Measurements from ENCODE around the gene GOT2. TPM values are rescaled to one million over a fixed set of nuclear protein-coding genes. Genes with fewer than 3 reads are reported as not detected.

The GOT2 gene
- total RNA-seq, 1 donor from 2014 or later = 141 TPM

DNA sequence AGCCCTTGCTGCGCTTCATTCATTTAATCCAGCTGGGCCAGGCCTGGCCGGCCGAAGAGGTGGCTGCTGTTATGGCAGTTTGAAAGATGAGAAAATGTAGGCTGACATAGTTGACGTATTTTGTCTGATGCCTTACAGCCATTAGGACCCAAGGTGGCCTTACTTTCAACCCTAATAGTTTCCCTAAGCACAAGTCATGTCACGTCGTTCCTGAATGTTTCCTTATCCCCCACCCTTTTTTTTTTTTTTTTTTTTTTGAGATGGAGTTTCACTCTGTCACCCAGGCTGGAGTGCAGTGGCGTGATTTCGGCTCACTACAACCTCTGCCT is 307 bp upstream of the GOT2 start:
- no peak for DNase-seq
- Mint-ChIP-seq H3K9me3 (no peaks in the 10 kb centered on the region), H3K4me1 (peaks cover 16% of the 10 kb centered on the region), H3K27me3 (peaks cover 3% of the 10 kb centered on the region), H3K27ac (peak overlapping the region; percentile 98), H3K4me3 (peak overlapping the region; percentile 93), H3K36me3 (ENCODE audit: low read depth) (peaks cover 10% of the 10 kb centered on the region)
- intact Hi-C loops (cut with micrococcal nuclease) = loop anchor here (1.0 to 10.0 kb wide), 5 partner anchors 22 to 1430 kb away; partner anchors contain the start of genes CFAP20 and SLC38A7

DNA sequence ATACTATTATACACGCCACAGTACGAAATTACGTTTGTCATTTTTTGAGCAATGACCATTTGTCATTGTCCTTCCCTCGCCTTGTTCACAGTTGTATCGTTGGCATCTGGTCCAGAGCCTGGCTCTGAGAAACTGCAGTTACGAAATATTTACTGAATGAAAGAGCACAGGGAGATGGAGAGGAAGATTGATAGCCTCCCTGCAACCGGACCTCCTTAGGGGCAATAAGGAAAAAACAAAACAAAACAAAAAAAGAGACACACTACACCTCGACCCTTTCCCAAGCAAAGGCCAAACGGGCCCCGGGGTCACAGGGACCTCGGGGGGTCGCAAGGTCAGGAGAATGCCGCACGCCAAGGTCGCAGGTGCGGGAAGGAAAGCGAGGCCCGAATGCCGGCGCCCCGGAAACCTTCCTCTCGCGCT is 857 bp downstream of the GOT2 start:
- Mint-ChIP-seq H3K36me3 (ENCODE audit: low read depth) (peaks cover 10% of the 10 kb centered on the region), H3K27me3 (peaks cover 2% of the 10 kb centered on the region), H3K27ac (peak overlapping the region; percentile 92), H3K4me3 (peak overlapping the region; percentile 93), H3K9me3 (no peaks in the 10 kb centered on the region), H3K4me1 (peaks cover 19% of the 10 kb centered on the region)
- intact Hi-C loops (cut with micrococcal nuclease) = loop anchor here (1.0 to 10.0 kb wide), 4 partner anchors 234 to 1428 kb away; partner anchors contain the start of gene CFAP20
- no peak for DNase-seq

DNA sequence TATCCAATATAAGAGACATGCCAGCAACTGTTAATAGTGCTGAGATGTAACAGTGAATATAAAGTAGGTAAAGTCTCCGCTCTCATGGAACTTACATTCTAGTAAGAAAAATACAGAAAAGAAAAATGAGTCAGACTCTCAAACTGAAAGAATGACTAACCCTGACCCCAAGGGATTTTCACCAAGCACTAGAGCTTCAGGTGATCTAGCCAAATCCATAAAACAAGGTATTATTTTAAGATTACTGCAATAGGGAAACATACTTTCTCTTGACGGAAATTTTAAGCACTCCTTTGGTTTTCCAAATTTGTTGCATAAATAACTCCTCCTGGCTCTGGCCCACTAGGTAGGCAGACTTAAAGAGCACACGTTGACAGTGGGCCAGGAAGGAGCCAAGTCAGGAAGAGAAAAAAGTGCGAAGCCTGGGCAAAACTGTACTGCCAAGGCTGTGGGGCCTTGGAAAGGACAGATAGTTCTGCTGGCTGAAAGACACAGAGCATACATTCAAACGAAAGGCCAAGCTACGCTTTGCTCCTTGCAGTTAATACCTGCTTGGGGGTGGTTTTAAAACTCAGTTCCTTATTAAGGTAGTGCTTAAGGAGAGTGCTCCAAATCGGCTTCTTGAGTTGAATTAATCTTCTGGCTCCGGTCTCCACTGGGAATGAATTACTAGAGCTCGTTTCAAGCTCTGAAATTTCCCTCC is 1.4 kb downstream of the GOT2 start:
- Mint-ChIP-seq H3K36me3 (ENCODE audit: low read depth) (peaks cover 11% of the 10 kb centered on the region), H3K9me3 (no peaks in the 10 kb centered on the region), H3K4me3 (peak overlapping the region; percentile 93), H3K4me1 (peaks cover 19% of the 10 kb centered on the region), H3K27ac (peak overlapping the region; percentile 92), H3K27me3 (no peaks in the 10 kb centered on the region)
- intact Hi-C loops (cut with micrococcal nuclease) = loop anchor here (1.0 to 10.0 kb wide), 5 partner anchors 233 to 1428 kb away; partner anchors contain the start of genes CFAP20 and GINS3
- peak; percentile 58 for DNase-seq

DNA sequence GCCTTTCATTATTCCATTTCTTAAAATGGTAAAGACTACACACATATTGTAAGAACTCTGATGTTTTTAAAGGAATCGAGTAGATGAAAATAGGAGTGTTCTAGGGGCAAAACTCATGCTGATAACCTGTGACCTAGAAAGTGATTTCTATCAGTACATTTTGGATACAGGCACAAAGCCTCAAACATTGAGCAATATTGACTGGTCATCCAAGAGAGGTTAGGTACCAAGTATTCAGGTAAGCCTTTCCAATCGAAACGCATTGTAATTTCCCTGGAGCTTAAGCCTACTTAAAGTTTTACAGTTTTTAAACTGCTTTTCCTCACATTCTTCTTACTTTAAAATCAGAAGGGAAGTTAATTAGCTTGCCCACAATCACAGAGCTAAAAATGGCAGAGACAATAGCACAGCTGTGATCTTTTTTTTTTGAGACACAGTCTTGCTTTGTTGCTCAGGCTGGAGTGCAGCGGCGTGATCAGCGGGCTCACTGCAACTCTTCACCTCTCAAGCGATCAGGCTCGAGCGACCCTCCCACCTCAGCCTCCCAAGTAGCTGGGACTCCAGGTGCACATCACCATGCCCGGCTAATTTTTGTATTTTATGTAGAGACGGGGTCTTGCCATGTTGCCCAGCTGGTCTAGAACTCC is 3.3 kb downstream of the GOT2 start:
- Mint-ChIP-seq H3K27ac (no peak overlapping the region), H3K27me3 (no peaks in the 10 kb centered on the region), H3K4me1 (peaks cover 20% of the 10 kb centered on the region), H3K36me3 (ENCODE audit: low read depth) (peaks cover 11% of the 10 kb centered on the region), H3K4me3 (no peak overlapping the region), H3K9me3 (no peaks in the 10 kb centered on the region)
- intact Hi-C loops (cut with micrococcal nuclease) = loop anchor here (10.0 kb wide), 2 partner anchors 606 to 1426 kb away; partner anchors contain the start of gene CFAP20
- no peak for DNase-seq

DNA sequence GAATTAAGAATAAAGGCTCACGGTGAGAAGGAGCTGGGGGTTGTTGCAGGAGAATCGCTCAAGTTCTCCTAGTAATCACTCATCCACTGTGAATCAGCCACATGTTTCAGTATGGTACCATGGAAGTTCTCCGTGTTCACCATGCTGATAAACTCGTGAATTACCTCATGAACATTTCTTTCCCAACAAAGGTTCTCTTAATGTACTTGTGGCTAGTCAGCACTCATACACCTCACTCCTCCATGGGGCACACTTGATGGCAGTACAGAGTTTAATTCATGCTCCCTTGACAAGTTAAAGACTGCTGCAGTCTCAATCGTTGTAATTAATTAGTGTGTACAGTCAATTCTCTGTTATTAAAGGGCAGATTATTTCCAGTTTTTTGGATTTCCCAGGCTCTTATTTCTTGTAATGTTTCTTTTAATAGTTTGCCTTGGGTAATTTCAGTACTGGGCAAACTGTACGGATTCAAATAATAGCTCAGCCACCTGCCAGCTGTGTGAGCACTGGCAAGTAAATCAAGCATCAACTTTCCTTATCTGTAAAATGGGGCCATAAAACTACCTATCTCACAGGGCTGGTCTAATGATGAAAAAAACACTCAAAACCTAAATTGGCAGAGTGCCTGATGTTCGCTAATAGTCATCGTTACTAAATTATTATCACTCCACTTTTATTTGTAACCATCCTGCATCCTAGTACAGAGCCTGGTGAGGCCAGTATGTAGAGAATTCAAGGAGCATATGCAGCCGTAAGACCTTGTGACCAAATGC is 6.1 kb downstream of the GOT2 start:
- H3K9me3 Mint-ChIP-seq = no peaks in the 10 kb centered on the region
- intact Hi-C loops (cut with micrococcal nuclease) = no loop called here
- H3K36me3 Mint-ChIP-seq (ENCODE audit: low read depth) = peaks cover 17% of the 10 kb centered on the region
- no peak overlapping the region for H3K27ac Mint-ChIP-seq
- no peak for DNase-seq
- H3K4me3 Mint-ChIP-seq = no peak overlapping the region
- H3K4me1 Mint-ChIP-seq = peaks cover 15% of the 10 kb centered on the region
- H3K27me3 Mint-ChIP-seq = no peaks in the 10 kb centered on the region

DNA sequence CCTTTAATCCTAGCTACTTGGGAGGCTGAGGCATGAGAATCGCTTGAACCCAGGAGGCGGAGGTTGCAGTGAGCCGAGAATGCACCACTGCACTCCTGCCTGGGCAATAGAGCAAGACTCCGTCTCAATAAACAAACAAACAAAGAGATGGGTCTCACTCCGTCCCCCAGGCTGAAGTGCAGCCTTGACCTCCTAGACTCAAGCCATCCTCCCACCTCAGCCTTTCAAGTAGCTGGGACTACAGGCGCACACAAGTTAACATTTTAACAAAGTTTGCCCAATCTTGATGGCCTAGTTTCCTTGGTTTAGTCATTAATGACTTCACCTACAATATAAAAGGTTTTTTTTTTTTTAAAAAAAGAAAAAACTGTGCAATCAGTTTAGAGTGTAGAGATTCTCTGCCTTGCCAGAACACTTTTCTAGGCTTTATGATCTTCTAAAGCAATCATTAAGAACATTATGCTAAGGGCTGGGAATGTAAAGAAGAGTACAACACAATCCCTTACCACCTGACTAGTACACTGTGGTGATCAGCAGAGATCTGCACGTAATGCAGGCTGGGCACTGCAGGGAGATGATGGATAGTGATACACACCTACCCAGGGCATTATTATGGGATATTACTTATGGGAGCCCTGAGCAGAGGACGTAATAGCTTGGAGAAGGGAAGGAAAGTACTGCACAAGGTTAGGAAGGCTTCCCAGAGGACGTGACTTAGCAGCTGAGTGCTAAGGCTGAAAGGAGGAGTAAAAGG is 6.9 kb downstream of the GOT2 start:
- Mint-ChIP-seq H3K4me1 (peaks cover 9% of the 10 kb centered on the region), H3K9me3 (no peaks in the 10 kb centered on the region), H3K36me3 (ENCODE audit: low read depth) (peaks cover 17% of the 10 kb centered on the region), H3K27ac (no peak overlapping the region), H3K27me3 (no peaks in the 10 kb centered on the region), H3K4me3 (no peak overlapping the region)
- intact Hi-C loops (cut with micrococcal nuclease) = no loop called here
- DNase-seq = no peak

DNA sequence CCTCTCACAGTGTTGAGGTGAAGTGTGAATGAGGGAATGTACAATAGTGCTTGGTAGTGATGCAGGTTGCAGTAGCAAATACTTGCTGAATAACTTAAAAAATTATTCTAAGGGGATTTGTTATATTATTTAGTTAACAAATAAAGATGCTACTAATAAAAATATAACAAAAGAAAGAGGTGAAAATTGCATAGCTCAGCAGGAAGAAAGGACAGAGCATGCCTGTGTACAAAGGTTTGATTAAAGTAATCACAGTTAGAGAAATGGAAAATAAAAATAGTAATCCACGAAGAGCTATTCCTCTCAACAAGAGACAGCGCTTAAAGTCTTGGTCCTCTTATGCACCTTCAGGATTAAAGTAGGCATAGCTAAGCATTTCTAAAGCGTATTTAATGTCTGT is 11.0 kb downstream of the GOT2 start:
- Mint-ChIP-seq H3K9me3 (no peaks in the 10 kb centered on the region), H3K27ac (no peak overlapping the region), H3K4me1 (peaks cover 2% of the 10 kb centered on the region), H3K27me3 (no peaks in the 10 kb centered on the region), H3K4me3 (no peak overlapping the region), H3K36me3 (ENCODE audit: low read depth) (peaks cover 32% of the 10 kb centered on the region)
- no peak for DNase-seq
- intact Hi-C loops (cut with micrococcal nuclease) = no loop called here

DNA sequence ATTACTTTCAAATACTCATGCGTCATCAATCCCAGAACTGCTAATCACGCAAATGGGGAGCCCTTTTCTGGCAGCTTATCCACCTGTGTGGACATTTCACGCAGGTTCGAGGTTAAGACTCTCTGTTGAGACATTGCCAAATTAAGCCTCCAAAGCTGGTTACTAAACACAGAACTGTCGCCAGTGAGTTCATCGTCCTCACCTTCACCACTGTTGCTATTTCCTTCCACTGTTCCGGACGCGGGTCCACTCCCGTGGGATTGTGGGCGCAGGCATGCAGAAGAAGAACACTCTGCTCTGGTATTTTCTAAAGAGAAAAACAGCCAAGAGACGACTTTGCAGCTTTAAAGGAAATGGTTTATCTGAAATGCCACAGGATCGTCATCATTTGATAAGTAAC is 16.1 kb downstream of the GOT2 start:
- H3K27ac Mint-ChIP-seq = no peak overlapping the region
- no peaks in the 10 kb centered on the region for H3K27me3 Mint-ChIP-seq
- no peak for DNase-seq
- no peak overlapping the region for H3K4me3 Mint-ChIP-seq
- H3K4me1 Mint-ChIP-seq = no peaks in the 10 kb centered on the region
- peaks cover 55% of the 10 kb centered on the region for H3K36me3 Mint-ChIP-seq (ENCODE audit: low read depth)
- no peaks in the 10 kb centered on the region for H3K9me3 Mint-ChIP-seq
- intact Hi-C loops (cut with micrococcal nuclease) = no loop called here

DNA sequence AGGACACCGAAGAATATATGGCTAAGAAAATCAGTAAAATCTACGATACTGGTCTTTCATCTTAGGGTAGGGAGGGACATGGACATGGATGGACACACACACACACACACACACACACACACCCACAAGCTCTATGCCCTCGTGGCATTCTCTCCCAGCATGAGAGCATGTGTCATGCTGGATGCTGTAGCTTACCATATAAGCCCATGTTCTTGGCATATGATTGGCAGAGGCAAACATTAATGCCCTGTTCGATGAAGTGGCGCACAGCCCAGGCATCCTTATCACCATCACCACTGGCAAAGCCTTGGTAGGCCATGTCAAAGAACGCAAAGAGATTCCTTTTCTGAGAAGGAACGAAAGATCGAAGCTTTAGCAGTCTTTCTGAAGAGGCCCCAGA is 17.6 kb downstream of the GOT2 start:
- Mint-ChIP-seq H3K27me3 (no peaks in the 10 kb centered on the region), H3K9me3 (no peaks in the 10 kb centered on the region), H3K4me1 (no peaks in the 10 kb centered on the region), H3K27ac (no peak overlapping the region), H3K36me3 (ENCODE audit: low read depth) (peaks cover 59% of the 10 kb centered on the region), H3K4me3 (no peak overlapping the region)
- intact Hi-C loops (cut with micrococcal nuclease) = no loop called here
- no peak for DNase-seq

DNA sequence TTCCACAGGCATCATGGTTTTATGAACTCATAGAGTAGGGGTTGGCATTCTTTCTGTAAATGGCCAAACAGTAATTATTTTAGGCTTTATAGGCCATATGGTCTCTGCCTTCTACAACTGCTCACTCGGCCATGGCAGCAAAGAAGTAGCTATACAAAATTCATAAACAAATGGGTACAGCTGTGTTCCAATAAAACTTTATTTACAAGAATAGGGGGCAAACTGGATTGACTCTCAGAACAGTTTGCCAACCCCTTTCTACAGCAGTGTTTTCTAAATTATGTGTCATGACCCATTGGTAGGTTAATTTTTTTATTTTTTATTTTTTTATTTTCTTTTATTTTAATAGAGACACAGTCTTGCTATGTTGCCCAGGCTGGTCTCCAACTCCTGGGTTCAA is 20.4 kb downstream of the GOT2 start:
- no peak overlapping the region for H3K27ac Mint-ChIP-seq
- no peaks in the 10 kb centered on the region for H3K27me3 Mint-ChIP-seq
- H3K9me3 Mint-ChIP-seq = no peaks in the 10 kb centered on the region
- H3K4me3 Mint-ChIP-seq = no peak overlapping the region
- H3K4me1 Mint-ChIP-seq = no peaks in the 10 kb centered on the region
- intact Hi-C loops (cut with micrococcal nuclease) = no loop called here
- H3K36me3 Mint-ChIP-seq (ENCODE audit: low read depth) = peaks cover 55% of the 10 kb centered on the region
- no peak for DNase-seq

DNA sequence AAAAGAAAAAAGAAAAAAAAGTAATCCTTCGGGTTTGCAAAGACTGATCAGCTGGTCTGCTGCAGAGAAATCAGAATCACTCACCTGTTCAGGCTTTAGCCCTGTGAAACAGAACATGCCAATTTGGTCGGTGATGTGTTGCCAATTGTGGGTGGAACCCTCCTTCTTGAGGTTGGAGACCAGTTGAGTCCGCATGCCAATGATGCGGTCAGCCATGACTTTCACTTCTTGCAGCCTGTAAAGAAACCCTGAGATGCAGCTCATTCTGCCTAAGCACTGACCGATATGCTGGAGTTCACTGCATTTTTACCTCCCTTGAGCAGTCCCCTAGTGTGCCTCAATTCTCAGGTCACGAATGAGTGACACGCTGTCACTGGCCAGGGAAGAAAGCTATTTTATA is 24.8 kb downstream of the GOT2 start:
- Mint-ChIP-seq H3K27ac (no peak overlapping the region), H3K9me3 (no peaks in the 10 kb centered on the region), H3K4me1 (no peaks in the 10 kb centered on the region), H3K27me3 (no peaks in the 10 kb centered on the region), H3K4me3 (no peak overlapping the region), H3K36me3 (ENCODE audit: low read depth) (peaks cover 43% of the 10 kb centered on the region)
- no peak for DNase-seq
- intact Hi-C loops (cut with micrococcal nuclease) = no loop called here

DNA sequence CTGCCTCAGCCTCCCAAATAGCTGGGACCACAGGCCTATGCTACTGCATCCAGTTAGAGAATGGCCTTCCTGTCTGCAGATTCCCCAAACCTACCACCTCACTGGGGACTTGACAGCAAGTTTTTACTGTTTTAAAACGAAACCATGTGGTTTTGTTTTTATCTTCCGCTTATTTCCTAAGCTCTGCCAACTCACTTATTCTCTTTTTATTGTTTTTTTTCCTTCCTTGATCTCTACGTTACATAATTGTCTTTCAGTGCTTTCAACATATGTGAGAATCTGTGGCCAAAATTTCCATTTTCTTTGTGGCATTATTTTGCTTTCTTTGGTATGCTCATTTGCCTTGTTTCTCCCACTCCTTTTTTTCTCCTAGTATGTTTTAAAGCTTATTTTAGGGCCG is 35.0 kb downstream of the GOT2 start:
- Mint-ChIP-seq H3K9me3 (no peaks in the 10 kb centered on the region), H3K4me3 (no peak overlapping the region), H3K36me3 (ENCODE audit: low read depth) (peaks cover under 1% of the 10 kb centered on the region), H3K4me1 (peaks cover 4% of the 10 kb centered on the region), H3K27ac (no peak overlapping the region), H3K27me3 (no peaks in the 10 kb centered on the region)
- intact Hi-C loops (cut with micrococcal nuclease) = no loop called here
- no peak for DNase-seq

DNA sequence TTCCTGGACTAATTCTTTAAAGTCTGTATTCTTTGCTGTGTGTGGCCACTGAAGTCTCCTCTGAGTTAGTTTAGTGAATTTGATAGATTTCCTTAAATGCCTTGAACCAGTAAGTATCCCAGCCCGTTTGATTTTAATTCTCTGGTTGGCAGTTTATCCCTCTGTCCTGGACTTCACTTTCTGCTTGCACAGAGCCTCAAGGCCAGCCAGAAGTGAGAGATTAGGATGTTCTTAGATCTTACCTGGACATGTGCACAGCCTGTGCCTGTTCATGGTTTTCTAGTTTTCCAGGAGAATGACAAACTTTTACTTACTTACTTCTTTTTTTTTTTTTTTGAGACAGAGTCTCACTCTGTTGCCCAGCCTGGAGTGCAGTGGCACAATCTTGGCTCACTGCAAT is 38.7 kb downstream of the GOT2 start:
- H3K27me3 Mint-ChIP-seq = peaks cover 2% of the 10 kb centered on the region
- H3K27ac Mint-ChIP-seq = no peak overlapping the region
- no peaks in the 10 kb centered on the region for H3K9me3 Mint-ChIP-seq
- DNase-seq = no peak
- intact Hi-C loops (cut with micrococcal nuclease) = no loop called here
- H3K4me3 Mint-ChIP-seq = no peak overlapping the region
- no peaks in the 10 kb centered on the region for H3K36me3 Mint-ChIP-seq (ENCODE audit: low read depth)
- peaks cover 4% of the 10 kb centered on the region for H3K4me1 Mint-ChIP-seq
